ENCODE measurements around the gene KCNG3. TPM values are rescaled to one million over a fixed set of nuclear protein-coding genes. Genes with fewer than 3 reads are reported as not detected.

KCNG3 gene
- total RNA-seq, 2 donors from 2014 or later: not detected

DNA sequence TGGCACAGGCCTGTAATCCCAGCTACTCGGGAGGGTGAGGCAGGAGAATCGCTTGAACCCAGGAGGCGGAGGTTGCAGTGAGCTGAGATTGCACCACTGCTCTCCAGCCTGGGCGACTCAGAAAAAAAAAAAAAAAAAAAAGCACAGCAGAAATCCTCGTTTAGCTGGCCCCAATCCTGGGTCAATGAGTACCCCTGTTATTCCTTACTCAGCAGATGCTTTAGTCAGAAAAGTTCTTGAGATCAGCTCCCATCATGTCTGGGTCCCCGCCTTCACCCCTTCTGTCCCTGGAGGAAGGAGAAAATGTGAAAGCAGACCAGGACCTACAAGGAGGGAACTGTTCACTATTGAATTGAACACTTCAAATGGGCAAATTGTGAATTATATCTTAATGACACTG is 16.4 kb upstream of the KCNG3 start:
- Histone ChIP-seq H3K4me1 (no peaks in the 10 kb centered on the region), H3K27me3 (no peaks in the 10 kb centered on the region), H3K9me3 (no peaks in the 10 kb centered on the region), H3K36me3 (no peaks in the 10 kb centered on the region), H3K4me3 (no peak overlapping the region), H3K27ac (no peak overlapping the region)
- TF ChIP-seq, protein P1, sequence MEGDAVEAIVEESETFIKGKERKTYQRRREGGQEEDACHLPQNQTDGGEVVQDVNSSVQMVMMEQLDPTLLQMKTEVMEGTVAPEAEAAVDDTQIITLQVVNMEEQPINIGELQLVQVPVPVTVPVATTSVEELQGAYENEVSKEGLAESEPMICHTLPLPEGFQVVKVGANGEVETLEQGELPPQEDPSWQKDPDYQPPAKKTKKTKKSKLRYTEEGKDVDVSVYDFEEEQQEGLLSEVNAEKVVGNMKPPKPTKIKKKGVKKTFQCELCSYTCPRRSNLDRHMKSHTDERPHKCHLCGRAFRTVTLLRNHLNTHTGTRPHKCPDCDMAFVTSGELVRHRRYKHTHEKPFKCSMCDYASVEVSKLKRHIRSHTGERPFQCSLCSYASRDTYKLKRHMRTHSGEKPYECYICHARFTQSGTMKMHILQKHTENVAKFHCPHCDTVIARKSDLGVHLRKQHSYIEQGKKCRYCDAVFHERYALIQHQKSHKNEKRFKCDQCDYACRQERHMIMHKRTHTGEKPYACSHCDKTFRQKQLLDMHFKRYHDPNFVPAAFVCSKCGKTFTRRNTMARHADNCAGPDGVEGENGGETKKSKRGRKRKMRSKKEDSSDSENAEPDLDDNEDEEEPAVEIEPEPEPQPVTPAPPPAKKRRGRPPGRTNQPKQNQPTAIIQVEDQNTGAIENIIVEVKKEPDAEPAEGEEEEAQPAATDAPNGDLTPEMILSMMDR (IDR thresholded peaks at IDR 0.05): no peak
- no peak for DNase-seq (ENCODE audit: low spot score)

DNA sequence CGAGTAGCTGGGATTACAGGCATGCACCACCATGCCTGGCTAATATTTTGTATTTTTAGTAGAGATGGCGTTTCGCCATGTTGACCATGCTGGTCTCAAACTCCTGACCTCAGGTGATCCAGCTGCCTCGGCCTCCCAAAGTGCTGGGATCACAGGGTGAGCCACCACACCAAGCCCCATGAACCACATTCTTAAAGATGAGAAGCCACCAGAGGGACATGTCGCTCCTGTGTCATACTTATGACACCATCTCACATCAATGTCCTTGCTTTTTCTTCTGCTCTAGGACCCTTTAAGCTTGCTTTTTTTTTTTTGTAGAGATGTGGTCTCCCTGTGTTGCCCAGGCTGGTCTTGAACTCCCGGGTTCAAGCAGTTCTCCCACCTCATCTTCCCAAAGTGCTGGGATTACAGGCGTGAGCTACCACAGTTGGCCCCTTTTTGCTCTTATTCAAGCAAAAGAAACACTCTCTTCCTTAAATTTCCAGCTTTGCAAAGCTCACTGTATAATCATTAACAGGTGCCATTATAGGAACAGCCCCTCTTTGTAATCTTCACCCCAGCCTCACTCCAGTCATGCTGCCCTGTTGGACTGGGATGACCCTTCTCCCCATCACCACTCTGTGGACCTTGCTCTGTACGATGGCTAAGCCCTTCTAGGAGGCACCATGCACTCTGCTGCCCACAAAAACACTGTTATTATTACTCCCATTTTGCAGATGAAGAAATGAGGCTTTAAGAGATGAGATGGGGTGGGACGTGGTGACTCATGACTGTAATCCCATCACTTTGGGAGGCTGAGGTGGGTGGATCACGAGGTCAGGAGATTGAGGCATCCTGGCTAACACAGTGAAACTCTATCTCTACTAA is 10.8 kb upstream of the KCNG3 start:
- H3K27me3 ChIP-seq: no peaks in the 10 kb centered on the region
- no peak overlapping the region for H3K27ac ChIP-seq
- no peaks in the 10 kb centered on the region for H3K4me1 ChIP-seq
- no peak overlapping the region for H3K4me3 ChIP-seq
- no peak for DNase-seq (ENCODE audit: low spot score)
- TF ChIP-seq, protein P1 (IDR thresholded peaks at IDR 0.05): no peak
- no peaks in the 10 kb centered on the region for H3K36me3 ChIP-seq
- no peaks in the 10 kb centered on the region for H3K9me3 ChIP-seq

DNA sequence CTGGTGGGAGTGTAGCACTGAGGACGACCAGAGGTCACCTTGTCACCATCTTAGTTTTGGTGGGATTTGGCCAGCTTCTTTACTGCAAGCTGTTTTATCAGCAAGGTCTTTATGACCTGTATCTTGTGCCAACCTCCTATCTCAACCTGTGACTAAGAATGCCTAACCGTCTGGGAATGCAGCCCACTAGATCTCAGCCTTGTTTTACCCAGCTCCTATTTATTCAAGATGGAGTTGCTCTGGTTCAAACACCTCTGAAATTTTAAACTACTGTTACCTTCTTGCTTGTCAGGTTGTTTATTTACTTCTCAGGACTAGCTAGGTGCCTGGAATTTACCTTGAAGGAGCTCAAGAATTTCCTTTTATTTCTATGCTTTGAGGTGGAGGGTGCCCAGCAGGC is 9.5 kb upstream of the KCNG3 start:
- H3K27me3 ChIP-seq: no peaks in the 10 kb centered on the region
- H3K4me3 ChIP-seq: no peak overlapping the region
- no peaks in the 10 kb centered on the region for H3K9me3 ChIP-seq
- TF ChIP-seq, protein P1 (IDR thresholded peaks at IDR 0.05): no peak
- DNase-seq (ENCODE audit: low spot score): no peak
- no peak overlapping the region for H3K27ac ChIP-seq
- no peaks in the 10 kb centered on the region for H3K36me3 ChIP-seq
- H3K4me1 ChIP-seq: no peaks in the 10 kb centered on the region

DNA sequence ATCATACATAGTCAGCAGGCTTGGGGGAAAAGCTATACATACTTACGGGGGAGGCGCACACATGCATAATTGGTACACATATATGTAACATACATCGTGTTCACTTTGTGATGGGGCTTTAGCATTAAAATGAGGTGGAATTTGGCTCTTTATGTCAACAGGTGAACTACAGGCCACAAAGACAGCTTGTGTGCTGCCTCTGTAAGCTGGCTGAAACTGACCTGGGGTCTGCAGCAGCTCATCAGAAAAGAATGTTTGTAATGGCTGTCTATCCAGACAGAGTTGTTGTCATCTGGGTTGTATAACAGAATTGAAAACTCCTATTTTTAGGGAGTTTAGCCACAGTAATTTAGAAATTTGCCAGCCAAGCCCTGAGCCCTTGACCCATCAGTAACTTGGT is 4.7 kb upstream of the KCNG3 start:
- no peak for DNase-seq (ENCODE audit: low spot score)
- peaks cover 0 to 12% of the 10 kb centered on the region in 2 donors for H3K4me1 ChIP-seq
- H3K27me3 ChIP-seq: peaks cover 2 to 3% of the 10 kb centered on the region in 2 donors
- no peak overlapping the region for H3K4me3 ChIP-seq
- no peaks in the 10 kb centered on the region for H3K9me3 ChIP-seq
- TF ChIP-seq, protein P1 (IDR thresholded peaks at IDR 0.05): no peak
- H3K27ac ChIP-seq: no peak overlapping the region
- no peaks in the 10 kb centered on the region for H3K36me3 ChIP-seq

DNA sequence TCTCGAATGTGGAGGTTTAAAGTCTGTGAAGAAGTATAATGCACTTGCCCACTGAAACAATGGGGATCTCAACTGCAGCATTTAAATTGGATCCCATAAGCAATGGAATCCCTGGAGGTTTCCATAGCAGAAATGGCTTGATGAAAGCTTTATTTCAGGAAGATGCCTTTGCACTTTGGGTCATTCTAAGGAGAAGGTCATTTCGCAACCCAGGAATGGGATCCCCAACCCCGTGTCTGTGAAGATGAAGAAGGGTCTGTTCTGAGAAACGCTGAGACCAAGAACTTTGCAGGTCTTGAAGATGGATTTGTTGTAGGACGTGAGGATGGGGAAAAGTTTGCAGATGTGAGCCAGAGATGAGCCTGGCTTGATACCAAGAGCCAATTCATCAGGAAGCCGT is 1.8 kb upstream of the KCNG3 start:
- DNase-seq (ENCODE audit: low spot score): no peak
- H3K4me1 ChIP-seq: peaks cover 0 to 17% of the 10 kb centered on the region in 2 donors
- no peaks in the 10 kb centered on the region for H3K36me3 ChIP-seq
- no peaks in the 10 kb centered on the region for H3K9me3 ChIP-seq
- no peak overlapping the region for H3K27ac ChIP-seq
- TF ChIP-seq, protein P1 (IDR thresholded peaks at IDR 0.05): no peak
- H3K4me3 ChIP-seq: no peak overlapping the region
- peaks cover 9 to 15% of the 10 kb centered on the region in 2 donors for H3K27me3 ChIP-seq

DNA sequence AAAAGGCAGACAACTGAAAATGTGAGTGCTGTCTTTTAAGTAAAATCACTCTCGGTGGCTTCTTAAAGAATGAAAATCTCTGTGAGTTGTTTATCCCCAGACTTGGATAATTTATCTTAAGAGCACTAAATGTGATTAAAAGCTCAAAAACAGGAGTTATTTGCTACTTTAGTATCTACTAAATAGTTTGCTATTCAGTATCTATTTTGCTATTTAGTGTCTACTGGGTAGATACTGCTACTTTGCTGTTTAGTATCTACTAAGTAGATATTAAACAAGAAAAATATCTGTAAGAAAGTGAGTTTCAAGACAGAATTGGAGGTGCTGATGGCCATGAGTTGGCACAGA is 1.4 kb upstream of the KCNG3 start:
- Histone ChIP-seq H3K36me3 (no peaks in the 10 kb centered on the region), H3K27me3 (peaks cover 9 to 15% of the 10 kb centered on the region in 2 donors), H3K4me3 (peak overlapping the region in 1 of 2 donors; percentile 61), H3K9me3 (no peaks in the 10 kb centered on the region), H3K4me1 (peaks cover 0 to 17% of the 10 kb centered on the region in 2 donors), H3K27ac (no peak overlapping the region)
- TF ChIP-seq, protein P1 (IDR thresholded peaks at IDR 0.05): peak in 1 of 2 donors; percentile 35
- DNase-seq (ENCODE audit: low spot score): no peak
